Upper lobe of right lung (tissue), 1 donor: ENCODE results near the gene PPP2R3A. TPM values are rescaled to one million over a fixed set of nuclear protein-coding genes. Genes with fewer than 3 reads are reported as not detected.

Experiments used
- ATAC-seq: fragments of 200-7000 bp; cut with Tn5 transposase; one replicate; pipeline ENCODE4 v1.9.1; 2020; ENCODE audit warnings: mild to moderate bottlenecking, moderate library complexity
- DNase-seq: peaks from one replicate; pipeline ENCODE4 v3.0.0-alpha.2; 2020
- H3K27ac ChIP-seq: fragments of 200-600 bp; one replicate; pipeline ENCODE4 v1.8.0; 2022
- H3K27me3 ChIP-seq: fragments of 200-600 bp; one replicate; pipeline ENCODE4 v1.8.0; 2022; ENCODE audit warnings: mild to moderate bottlenecking
- H3K36me3 ChIP-seq: fragments of 200-600 bp; one replicate; pipeline ENCODE4 v1.8.0; 2022
- H3K4me1 ChIP-seq: fragments of 200-600 bp; one replicate; pipeline ENCODE4 v1.8.0; 2022
- H3K4me3 ChIP-seq: fragments of 200-600 bp; one replicate; pipeline ENCODE4 v1.8.0; 2022; ENCODE audit warnings: mild to moderate bottlenecking
- H3K9me3 ChIP-seq: fragments of 200-600 bp; one replicate; pipeline ENCODE4 v1.8.0; 2022
- CTCF ChIP-seq: fragments of 200-600 bp; IDR thresholded peaks from one replicate; pipeline ENCODE4 v1.8.0; 2022; ENCODE audit warnings: antibody characterized with exemption
- intact Hi-C: fragments of 100-400 bp; cut with DNase I; formaldehyde crosslinking; loops from one replicate; pipeline ENCODE4 v1.11.0; 2022
- total RNA-seq: library from RNA; stranded (reverse); fragmentation: NEBNext Ultra II Directional; extraction: Animal tissue kit (Norgen Biotek cat#: 25700); gene quantifications from one replicate; pipeline ENCODE4 v1.2.1, GENCODE V29; 2021
- donor health status: DM: no; HTN: yes; CAD: no; lungs with severe emphysema.

The PPP2R3A gene
- total RNA-seq, 1 donor from 2014 or later, result 7.4 TPM

GRCh38 chr3:136044980-136045745 is 79.6 kb downstream of the PPP2R3A start:
- Histone ChIP-seq H3K36me3 (no peaks in the 10 kb centered on the region), H3K4me3 (no peak overlapping the region), H3K9me3 (no peaks in the 10 kb centered on the region), H3K4me1 (no peaks in the 10 kb centered on the region), H3K27ac (no peak overlapping the region), H3K27me3 (no peaks in the 10 kb centered on the region)
- intact Hi-C loops, result loop anchor here (5.0 kb wide), 1 partner anchor 128 kb away; no protein-coding TSS in a partner anchor
- peak; percentile 19 for ATAC-seq
- TF ChIP-seq CTCF, result no peak
- no peak for DNase-seq

- Histone ChIP-seq H3K9me3 (no peaks in the 10 kb centered on the region), H3K27me3 (no peaks in the 10 kb centered on the region), H3K36me3 (no peaks in the 10 kb centered on the region), H3K4me3 (no peak overlapping the region), H3K4me1 (no peaks in the 10 kb centered on the region), H3K27ac (no peak overlapping the region)
- TF ChIP-seq CTCF, result no peak
- DNase-seq (no peak), ATAC-seq (no peak)
- intact Hi-C loops, result no loop called here
Observed at GRCh38 chr3:136048068-136048467, 82.5 kb downstream of the PPP2R3A start.

- no peak for DNase-seq
- Histone ChIP-seq H3K4me3 (no peak overlapping the region), H3K27ac (no peak overlapping the region), H3K4me1 (no peaks in the 10 kb centered on the region), H3K36me3 (no peaks in the 10 kb centered on the region), H3K9me3 (no peaks in the 10 kb centered on the region), H3K27me3 (no peaks in the 10 kb centered on the region)
- TF ChIP-seq CTCF, result no peak
- ATAC-seq, result no peak
- intact Hi-C loops, result no loop called here
Observed at GRCh38 chr3:136050250-136050649, 84.7 kb downstream of the PPP2R3A start.

GRCh38 chr3:136055491-136055890 is 90.0 kb downstream of the PPP2R3A start:
- H3K36me3 ChIP-seq, result no peaks in the 10 kb centered on the region
- no peaks in the 10 kb centered on the region for H3K9me3 ChIP-seq
- intact Hi-C loops, result no loop called here
- no peaks in the 10 kb centered on the region for H3K27me3 ChIP-seq
- ATAC-seq (no peak), DNase-seq (no peak)
- H3K27ac ChIP-seq, result no peak overlapping the region
- no peak overlapping the region for H3K4me3 ChIP-seq
- TF ChIP-seq CTCF, result no peak
- no peaks in the 10 kb centered on the region for H3K4me1 ChIP-seq

GRCh38 chr3:136067211-136067610 is 101.7 kb downstream of the PPP2R3A start:
- Histone ChIP-seq H3K4me3 (no peak overlapping the region), H3K36me3 (no peaks in the 10 kb centered on the region), H3K27me3 (no peaks in the 10 kb centered on the region), H3K9me3 (no peaks in the 10 kb centered on the region), H3K27ac (no peak overlapping the region), H3K4me1 (peaks cover 10% of the 10 kb centered on the region)
- DNase-seq, result no peak
- intact Hi-C loops, result no loop called here
- TF ChIP-seq CTCF, result no peak
- ATAC-seq, result no peak

- Histone ChIP-seq H3K27ac (no peak overlapping the region), H3K4me3 (no peak overlapping the region), H3K36me3 (no peaks in the 10 kb centered on the region), H3K27me3 (no peaks in the 10 kb centered on the region), H3K4me1 (peaks cover 10% of the 10 kb centered on the region), H3K9me3 (no peaks in the 10 kb centered on the region)
- intact Hi-C loops, result no loop called here
- no peak for ATAC-seq
- TF ChIP-seq CTCF, result no peak
- DNase-seq, result no peak
Observed at GRCh38 chr3:136068708-136069107, 103.2 kb downstream of the PPP2R3A start.
